ENCODE measurements around the gene NR2C2. TPM values are rescaled to one million over a fixed set of nuclear protein-coding genes. Genes with fewer than 3 reads are reported as not detected.

NR2C2 gene
- total and polyA plus RNA-seq, 9 of the 15 experiments (the other 6 are each of a cell fraction or from before 2014, with no cell fraction given), result 6.1 to 33.0 (median 14.6) TPM

- Histone ChIP-seq H3K4me1 (replicated peaks in 1 of 2; ENCODE audit: control insufficient read depth in 2 of 2, insufficient read depth in 2 of 2, low read length in 2 of 2) (peaks cover 0 to 6% of the 10 kb centered on the region in 2 experiments; a peak in 4 of 5 replicates), H3K9ac (ENCODE audit: insufficient read depth in 1 of 2, low read depth in 2 of 2, low read length in 2 of 2) (no peak overlapping the region), H3K4me2 (ENCODE audit: insufficient read depth, low read length) (no peak overlapping the region), H4K20me1 (replicated peaks; ENCODE audit: control insufficient read depth, insufficient read depth, low read length) (peaks cover 4% of the 10 kb centered on the region; the same call in 1 of the 2 replicates), H3K36me3 (ENCODE audit: control insufficient read depth, insufficient read depth, low read length) (peaks cover 33% of the 10 kb centered on the region), H3K9me3 (replicated peaks; ENCODE audit: control insufficient read depth, insufficient read depth, low read depth, low read length) (no peaks in the 10 kb centered on the region), H3K9me1 (ENCODE audit: control insufficient read depth, insufficient read depth, low read length) (no peaks in the 10 kb centered on the region), H3K79me2 (ENCODE audit: control insufficient read depth, insufficient read depth, low read length) (peaks cover 33% of the 10 kb centered on the region), H2AFZ (ENCODE audit: low read depth, low read length) (no peak overlapping the region), H3K27me3 (ENCODE audit: control insufficient read depth in 2 of 2, insufficient read depth in 2 of 2, low read length in 2 of 2) (0 out of 5 replicates have a peak, but pooled peaks cover 0 to 6% of the 10 kb centered on the region in 2 experiments), H3K4me3 (no peak overlapping the region), H3K27ac (ENCODE audit: extremely low read depth, low read depth, low read length) (no peak overlapping the region)
- ATAC-seq (peak; percentile 8; the same call in 1 of the 3 replicates), FAIRE-seq (peak; percentile 19), DNase-seq (ENCODE audit: extremely low read depth in 1 of 4, low spot score in 3 of 4) (no peak)
- ChIA-PET POLR2A (interaction anchor here (0.7 kb wide), 1 partner anchor 154 kb away, joined by 3 read pairs; no protein-coding TSS in a partner anchor), CTCF (ENCODE audit: low intra/inter-chr PET ratio) (no interaction called here)
- BruUV-seq (replicated peaks), result no TSS peak
- WGBS (ENCODE audit: insufficient coverage, low coverage, missing lambda C conversion rate), result 75% methylated on average over 1 of the region's 1 CpG
- in situ Hi-C loops (cut with MboI) (no loop called here), intact Hi-C loops (cut with micrococcal nuclease) (no loop called here)
- TF ChIP-seq ZNF324 (CRISPR knock-in tag; IDR thresholded peaks at IDR 0.05) (no peak), SAFB (IDR thresholded peaks at IDR 0.05; ENCODE audit: borderline replicate concordance, low read depth, low read length) (no peak), RNF2 (IDR thresholded peaks at IDR 0.05) (no peak), NR3C1 (CRISPR knock-in tag; IDR thresholded peaks at IDR 0.05) (no peak), ZBTB7A (IDR thresholded peaks at IDR 0.05; ENCODE audit: borderline replicate concordance, control insufficient read depth, low read depth, low read length) (no peak), ZNF384 (IDR thresholded peaks at IDR 0.05; ENCODE audit: low read depth, low read length) (no peak), SIN3A (IDR thresholded peaks at IDR 0.05; ENCODE audit: borderline replicate concordance in 2 of 2, control insufficient read depth in 1 of 2, low read depth in 2 of 2, low read length in 2 of 2) (no peak), ZBTB26 (CRISPR knock-in tag; IDR thresholded peaks at IDR 0.05) (no peak), POLR2B (IDR thresholded peaks at IDR 0.05; ENCODE audit: low read depth, partially characterized antibody) (no peak), E2F5 (CRISPR knock-in tag; IDR thresholded peaks at IDR 0.05) (no peak), PREB (CRISPR knock-in tag; IDR thresholded peaks at IDR 0.05) (no peak), EWSR1 (IDR thresholded peaks at IDR 0.05; ENCODE audit: borderline replicate concordance, low read depth, partially characterized antibody) (no peak), CCAR2 (IDR thresholded peaks at IDR 0.05; ENCODE audit: low read depth, low read length) (no peak), ATF2 (CRISPR knock-in tag; IDR thresholded peaks at IDR 0.05) (no peak), NFE2 (IDR thresholded peaks at IDR 0.05; ENCODE audit: low read depth) (no peak), YY1 (IDR thresholded peaks at IDR 0.05; ENCODE audit: borderline replicate concordance in 1 of 3, control insufficient read depth in 1 of 3, extremely low read depth in 1 of 3, insufficient read depth in 3 of 3, insufficient read length in 1 of 3, insufficient replicate concordance in 2 of 3, low read depth in 1 of 3, low read length in 2 of 3) (no peak), ZNF143 (CRISPR knock-in tag; IDR thresholded peaks at IDR 0.05) (no peak)
Observed at GRCh38 chr3:14941871-14942270, 5.5 kb upstream of the NR2C2 start.
